GM19025 (cell line): Measurements from ENCODE around the gene BCL2L11.

ENCODE experiments used
- ATAC-seq: cut with Tn5 transposase; IDR thresholded peaks from one replicate; pipeline ENCODE4 v1.9.1; 2021; ENCODE audit warnings: mild to moderate bottlenecking, low read depth, moderate library complexity; ENCODE audit not compliant: unreplicated experiment

The BCL2L11 gene

DNA sequence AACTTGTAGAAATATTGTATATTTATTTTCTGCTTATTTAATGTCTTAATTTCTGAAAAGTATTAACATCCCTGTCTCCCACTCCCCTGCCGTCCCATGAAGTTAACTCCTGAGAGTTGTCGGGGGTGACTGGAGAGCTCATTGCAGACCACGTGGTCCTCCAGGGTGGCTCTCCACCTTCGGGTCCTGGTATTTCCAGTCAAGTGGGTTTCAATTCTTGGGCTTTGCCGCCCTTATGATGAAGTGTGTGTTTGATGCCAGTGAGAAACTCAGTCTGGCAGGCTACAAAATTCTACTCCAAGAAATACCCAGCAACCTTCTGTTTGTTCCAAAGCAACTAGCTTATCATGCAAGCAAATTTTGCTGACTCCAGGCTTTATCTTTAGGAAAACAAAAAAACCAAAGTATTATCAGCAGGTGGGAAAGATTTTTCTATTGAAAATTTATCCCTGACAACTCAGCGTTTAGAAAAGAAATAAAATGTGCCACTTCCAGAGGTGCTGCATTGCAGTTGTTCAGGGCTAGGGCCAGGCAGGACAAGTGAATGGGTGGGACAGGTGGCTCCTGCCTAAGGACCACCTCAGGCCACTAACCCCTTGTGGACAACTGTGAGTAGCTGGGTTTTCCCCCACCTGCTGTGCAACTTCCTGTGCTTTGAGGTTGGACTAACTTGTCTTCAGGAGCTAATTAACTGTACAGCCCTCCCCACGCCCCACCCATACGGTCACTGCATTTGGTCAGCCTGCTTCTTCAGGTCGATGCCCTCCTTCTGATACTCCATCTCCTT lies 46.6 kb downstream of the BCL2L11 start:
- ATAC-seq: no peak

DNA sequence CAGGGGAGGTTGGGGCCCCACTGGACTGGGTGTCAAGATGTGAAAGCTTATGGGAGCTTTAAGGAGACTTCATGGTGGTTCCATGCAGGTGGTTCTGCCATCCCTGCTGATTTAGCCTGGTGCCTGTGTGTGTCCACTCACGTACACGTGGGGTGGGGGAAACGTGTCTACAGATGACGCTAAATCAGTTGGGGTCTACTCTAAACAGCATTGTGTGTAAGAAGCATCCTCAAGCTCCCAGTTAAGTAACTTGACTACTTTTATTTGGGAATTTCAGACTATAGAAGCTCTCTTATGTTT lies 47.1 kb downstream of the BCL2L11 start:
- no peak for ATAC-seq

DNA sequence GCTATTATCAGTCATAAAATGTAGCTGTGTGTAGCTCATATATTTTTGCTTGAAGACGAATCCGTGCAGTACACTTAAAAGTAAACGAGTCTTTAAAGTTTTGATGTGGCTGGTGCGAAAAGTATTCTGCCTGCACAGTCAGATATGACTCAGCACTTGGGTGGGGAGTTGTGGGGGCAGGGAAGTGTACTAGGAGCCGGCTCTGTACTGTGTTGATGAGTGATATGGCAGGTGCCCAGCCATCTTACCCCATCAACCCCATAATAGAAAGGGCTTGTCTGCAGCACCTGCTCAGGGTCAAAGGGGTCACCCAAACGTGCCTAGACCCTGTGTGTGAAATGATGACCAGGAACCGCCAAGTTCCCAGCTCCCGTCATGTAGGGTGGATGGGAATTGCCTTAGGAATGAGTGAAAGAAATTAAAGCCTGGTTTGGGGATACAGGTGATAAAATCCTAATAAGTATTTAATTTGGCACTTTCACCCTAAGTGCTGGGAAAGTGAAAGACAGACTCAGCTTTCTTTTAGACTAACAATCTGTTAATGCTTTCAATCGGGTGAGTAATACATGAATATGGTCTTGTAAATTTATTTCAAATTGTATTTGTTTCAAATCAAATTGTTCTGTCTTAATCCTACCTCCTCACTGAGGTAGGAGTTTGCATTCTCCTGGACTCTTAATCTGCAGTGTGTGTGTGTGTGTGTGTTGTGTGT lies 48.0 kb downstream of the BCL2L11 start:
- no peak for ATAC-seq

DNA sequence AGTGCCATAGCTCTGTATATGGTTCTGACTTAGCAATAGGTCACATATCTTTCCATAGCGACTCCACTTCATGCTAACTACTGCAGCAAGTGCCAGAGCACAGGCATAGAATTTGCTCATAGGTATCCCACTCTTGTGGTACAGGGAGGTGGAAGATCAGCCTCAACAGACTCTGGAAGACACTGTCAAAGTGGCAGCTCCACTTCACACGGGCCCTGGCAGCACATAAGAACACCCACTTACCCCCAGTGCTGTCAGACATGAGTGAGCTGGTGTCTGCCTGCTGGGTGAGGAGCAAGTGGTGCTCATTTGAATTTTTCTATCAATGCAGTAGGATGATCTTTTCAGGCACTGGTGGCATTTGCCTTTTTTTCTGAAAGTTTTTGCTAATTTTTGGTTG lies 48.6 kb downstream of the BCL2L11 start:
- no peak for ATAC-seq

DNA sequence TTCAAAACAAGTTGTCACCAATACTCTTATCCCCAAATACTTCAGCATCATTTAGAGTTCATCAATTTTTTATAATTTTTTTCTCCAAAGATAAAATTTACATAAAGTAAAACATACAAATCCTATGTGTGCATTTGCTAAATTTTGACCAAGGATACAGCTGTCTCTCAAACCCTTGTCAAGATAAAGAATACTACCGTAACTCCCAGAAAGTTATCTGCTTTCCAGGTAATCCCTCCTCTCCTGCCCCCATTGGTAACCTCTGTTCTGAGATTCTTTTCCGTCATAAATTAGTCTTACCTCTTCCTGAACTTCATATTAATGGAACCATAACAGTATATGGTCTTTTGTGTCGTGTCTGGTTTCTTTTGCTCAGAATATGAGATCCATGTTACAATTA lies 49.2 kb downstream of the BCL2L11 start:
- no peak for ATAC-seq

DNA sequence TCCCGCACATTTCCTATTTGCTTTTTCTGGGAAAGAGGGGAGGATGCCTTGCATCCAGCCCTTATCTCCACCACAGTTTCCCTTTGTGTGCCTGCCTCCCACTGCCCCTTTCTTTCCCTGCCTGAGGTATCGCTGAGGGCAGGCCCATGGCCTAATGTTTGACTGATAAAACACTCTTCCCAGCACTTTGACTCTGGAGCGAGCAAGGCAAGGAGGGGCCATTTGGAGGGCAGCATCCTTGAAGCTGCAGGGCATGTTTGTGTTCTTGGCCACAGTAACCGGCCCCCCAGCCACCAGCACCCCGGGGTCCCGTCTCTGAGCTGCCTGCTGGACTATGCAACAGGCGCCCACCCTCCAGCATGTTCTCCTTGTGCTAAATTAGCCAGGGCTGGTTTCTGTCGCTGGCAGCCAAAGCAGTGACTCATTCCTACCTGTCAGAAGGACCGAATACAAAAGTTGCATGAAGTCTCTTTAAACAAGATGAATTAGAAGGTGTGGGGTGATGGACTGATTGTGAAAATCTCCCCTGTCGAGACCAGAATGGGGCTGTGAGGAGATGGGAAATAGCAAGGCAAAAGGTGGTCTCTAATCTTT lies 50.7 kb downstream of the BCL2L11 start:
- no peak for ATAC-seq

DNA sequence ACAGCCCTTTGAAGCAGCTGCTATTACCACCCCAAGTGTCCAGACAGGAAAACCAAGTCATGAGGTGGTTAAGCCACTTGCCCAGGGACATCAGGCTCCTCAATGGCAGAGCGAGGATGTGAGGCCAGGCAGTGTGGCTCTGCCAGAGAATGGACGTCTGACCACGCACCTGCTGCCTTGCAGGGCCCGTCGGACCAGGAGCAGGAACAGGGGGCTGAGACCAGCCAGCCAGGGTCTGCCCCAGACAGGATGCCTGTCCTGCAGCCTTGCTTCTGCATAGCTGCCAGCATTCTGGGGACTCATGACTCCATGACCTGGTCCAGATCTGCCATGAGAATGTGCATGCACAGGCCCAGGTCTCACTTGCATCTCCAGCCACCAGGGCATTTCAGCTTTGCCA lies 52.0 kb downstream of the BCL2L11 start:
- no peak for ATAC-seq

DNA sequence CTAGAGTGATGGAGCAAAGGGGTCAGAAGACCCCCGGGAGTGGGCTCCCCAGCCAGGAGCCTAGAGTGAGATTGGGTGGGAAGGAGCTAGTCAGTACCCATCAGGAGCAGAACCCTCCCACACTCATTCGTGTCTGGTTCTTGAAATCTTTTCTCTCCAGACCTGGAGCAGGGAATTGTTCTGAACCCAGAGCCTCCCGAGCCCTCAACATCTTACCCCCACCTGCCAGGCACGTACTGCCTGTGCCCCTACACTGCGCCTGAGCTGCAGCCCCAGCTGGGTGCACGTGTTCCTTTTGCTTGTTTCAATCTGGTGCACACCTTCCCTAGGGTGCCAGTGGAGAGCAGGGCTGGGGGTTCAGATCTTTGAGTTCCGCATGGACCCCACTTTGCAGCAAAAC lies 52.6 kb downstream of the BCL2L11 start:
- no peak for ATAC-seq

DNA sequence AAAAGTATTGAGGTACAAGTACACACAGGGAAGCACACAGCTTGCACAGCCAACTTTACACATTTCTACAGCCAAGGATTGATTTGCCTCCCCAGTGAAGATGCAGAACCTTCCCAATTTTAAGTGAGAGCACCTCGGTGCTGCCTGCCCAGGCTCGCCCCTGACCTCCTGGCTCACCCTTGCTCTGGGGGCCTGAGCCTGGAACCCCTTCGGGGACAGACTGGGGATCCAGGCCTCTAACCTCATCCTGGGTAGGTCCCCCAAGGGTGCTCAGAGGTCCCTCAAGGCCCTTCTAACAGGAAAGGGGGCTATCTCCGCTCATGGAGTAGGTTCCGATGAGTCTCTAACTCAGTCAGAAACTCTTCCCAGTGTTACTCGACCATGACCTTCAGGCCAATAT lies 53.1 kb downstream of the BCL2L11 start:
- ATAC-seq: no peak

DNA sequence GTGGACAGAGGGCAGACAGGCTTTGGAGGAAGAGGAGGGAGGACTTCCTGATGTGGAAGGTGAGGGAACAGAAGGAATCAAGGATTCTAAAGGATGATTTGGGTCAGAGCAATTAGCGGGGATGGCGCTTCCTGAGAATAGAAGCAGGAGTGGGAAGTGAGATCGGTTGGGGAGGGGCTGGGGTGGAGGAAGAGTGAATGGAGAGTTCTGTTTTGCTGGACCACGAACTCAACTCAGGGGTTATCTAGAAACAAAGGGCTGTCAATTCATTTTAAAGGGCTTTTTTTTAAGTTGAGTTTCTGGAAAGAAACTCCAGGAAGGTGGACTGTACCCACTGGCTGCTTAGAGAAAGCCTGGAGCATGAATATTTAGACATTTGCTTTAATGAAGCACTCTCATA lies 54.9 kb downstream of the BCL2L11 start:
- no peak for ATAC-seq

DNA sequence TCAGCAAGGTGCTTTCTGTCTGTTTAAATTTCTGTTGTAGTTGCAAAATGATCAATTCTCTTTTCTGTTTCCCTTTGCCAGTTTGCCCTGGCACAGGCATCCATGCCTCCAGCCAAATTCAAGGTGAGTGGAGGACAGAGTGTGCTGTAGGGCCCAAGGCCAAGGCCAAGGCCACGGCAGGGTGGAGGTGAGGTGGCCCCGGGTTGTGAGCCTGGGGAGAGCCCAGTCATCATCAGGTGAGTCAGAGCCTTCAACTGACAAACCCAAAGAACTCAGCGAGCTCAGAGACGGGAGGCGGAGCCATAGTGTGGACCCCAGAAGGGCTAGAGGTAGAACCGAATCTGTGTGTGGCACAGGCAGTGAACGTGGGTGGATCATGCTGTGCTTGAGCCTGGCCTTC lies 55.7 kb downstream of the BCL2L11 start:
- ATAC-seq: no peak

DNA sequence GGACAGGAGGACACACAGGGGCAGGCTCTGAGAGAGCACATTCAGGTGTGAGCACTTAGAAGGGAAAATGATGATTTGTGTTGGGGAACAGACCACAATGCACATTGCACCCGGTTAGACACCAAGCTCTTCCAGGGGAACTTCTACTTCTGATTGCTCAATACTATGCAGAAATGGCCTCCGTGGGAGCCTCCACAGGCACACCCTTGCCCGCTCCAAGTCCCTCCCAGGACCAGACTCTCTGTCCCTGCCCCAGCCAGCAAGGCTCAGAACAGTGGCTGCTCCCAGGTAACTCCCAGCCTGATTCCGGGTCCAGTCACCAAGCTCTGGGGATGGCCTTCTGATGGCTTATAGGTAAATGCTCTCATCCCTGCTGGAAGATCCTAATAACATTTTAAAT lies 56.2 kb downstream of the BCL2L11 start:
- ATAC-seq: no peak

DNA sequence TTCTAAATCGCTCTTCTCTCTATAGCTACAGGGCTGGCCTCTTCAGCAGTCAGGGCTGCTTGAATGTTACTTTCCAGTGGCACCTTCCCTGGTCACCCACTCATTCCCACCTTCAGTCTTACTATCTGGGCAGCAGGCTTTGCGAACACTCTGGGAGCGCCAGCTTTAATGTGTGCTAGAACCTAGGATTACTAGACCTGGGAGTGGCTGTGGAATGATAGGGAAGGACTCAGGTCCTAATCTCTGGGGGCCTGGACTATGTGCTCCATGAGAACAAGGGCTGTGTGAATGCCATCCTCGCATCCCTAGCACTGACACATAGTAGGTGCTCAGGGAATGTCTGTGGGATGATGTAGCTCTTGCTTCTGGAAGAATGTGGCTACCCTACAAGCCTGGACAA lies 57.6 kb downstream of the BCL2L11 start:
- no peak for ATAC-seq

DNA sequence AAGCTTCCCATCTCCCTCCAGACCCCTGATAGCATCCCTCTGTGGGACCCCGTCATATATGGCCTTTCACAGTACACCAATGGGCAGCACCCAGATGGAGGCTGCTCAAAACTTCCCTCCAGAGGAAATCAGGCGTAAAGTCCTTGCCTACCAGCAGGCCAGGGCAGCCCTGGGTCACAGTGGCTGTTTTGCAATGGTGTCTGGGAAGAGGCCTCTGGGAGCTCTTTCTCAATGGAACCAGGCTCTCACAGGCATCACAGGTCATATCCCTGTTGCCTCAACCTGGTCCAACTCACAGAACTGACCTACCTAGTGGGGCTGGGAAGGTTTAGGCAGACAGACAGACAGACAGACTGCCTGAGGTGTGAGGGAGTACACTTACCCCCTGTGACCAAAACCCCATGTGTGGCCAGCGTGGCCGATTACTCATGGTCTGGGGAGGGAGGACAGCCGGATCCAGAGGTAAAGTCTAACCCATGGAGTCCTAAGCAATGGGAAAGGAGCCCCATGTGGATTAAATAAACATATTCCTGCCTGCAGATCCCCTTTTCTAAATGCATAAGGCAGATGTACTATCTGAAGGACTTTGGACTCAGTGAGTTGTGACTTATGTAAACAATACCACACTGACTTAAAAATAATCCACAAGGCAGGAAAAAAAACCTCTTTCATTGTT lies 58.2 kb downstream of the BCL2L11 start:
- no peak for ATAC-seq

DNA sequence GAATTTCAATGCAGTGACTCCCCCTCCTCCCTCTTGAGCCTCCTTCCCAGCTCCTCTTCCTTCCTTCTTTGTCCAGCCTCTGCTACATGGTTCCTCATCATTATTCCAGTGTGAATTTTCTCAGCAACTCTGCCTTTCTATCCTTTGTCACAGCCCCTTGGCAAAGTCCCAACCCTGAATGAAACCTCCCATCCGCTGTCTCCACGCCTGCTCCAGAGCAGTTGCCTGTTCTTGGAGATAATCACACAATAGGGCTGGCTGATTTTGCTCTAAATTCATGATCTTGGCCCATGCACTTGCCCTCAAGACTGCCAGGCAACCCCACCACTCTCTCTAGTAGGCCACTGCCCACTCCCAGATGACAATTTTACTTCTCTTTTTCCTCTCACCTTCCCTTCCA lies 61.4 kb downstream of the BCL2L11 start:
- no peak for ATAC-seq

DNA sequence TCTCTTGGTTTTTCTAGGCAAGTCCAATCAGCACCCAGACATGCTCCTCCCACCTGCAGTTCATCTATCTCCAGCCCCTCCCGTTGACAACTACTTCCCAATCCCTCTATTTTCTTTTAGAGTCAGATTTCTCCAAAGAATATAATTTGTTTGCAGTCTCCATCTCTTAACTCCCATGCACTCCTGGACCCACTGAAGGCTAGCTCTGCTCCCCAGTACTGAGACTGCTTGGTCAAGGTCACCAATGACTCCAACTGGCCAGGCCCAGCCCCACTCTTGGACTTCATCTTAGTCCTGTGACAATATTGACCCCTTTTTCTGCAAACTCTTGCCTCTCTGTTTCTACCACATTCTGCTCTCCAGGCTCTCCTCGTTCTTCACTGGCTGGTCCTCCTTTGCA lies 62.0 kb downstream of the BCL2L11 start:
- no peak for ATAC-seq

DNA sequence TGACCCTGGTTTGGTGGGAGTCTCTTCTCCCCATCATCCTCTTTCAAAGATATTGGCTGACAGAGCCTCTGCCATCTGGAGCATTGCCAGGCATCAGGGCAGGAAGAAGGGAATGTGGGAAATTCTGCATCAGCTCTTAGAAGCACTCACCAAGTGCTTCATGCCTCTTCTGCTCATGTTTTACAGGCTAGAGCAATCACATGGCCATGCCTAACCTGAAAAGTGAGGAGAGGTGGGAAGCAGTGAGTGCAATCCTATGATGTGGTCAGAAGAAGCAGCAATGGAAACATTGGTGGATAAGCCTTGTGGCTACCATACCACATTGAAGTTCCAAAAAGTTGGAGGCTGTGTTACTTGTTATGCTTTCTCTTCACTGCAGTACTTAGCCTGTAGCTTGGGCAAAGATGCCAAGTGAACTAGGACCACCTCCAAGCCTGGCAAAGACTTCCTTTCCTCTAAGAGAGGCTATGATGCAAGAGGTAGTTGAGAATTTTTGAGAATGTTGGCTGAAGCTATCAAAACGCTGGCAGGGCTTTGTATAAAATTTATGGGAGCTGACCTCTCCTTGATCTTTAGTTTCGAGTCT lies 64.1 kb downstream of the BCL2L11 start:
- ATAC-seq: no peak

DNA sequence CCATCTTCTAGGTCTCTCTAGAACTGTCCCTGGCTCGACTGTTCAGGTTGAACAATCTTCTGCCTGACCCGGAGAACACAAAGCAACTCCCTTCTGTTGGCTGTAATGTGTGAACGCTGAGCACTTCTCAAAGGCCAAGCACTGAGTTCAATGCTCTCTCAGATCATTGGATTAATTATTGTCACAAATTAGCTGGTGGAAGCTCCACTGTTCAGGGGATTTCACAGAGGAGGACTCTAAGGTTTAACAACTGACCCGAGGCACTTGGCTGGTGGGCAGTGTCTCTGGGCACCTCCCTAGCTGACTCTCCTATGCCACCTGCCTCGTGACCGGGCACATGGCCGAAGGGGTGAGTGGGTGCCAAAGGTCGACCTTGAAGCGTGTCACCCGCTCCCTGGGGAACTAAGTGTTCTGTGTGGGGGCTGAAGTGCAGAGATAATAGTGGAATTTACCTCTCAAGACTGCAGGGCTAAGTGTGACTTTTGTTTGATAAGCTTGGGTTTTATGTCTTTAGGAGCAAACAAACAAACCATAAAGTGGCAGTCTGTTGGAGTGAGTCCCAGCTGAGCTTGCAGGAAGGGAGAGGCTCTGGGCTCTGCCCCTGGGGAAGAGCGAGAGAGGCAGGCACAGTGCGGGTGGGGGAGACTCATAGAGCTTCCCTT lies 64.8 kb downstream of the BCL2L11 start:
- no peak for ATAC-seq

DNA sequence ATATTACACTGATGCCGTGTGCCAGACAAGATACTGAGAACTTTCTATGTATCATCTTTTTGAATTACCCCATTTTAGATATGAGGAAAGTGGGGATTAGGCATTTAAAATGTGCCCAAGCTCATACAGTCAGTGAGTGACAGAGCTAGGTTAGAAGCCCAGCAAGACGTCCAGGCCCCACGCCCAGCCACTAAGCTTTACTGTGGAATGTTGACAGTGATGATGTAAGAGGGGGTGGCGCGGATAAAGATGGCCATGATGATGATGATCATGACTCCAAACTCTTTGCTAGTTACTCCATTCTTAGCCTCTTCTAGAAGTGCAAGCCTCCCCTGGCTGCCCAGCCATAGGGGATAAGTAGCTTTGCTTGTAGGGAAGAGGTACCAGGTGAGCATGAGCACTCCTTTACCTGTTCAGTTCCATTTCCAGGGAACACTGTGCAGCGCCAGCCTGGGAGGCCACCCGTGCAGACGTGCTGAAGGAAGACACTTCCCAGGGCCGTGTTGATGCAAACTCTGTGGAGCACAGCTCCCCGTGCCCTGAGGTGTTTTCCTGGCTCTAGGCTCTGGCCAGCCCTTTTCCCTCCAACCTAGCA lies 65.5 kb downstream of the BCL2L11 start:
- no peak for ATAC-seq

DNA sequence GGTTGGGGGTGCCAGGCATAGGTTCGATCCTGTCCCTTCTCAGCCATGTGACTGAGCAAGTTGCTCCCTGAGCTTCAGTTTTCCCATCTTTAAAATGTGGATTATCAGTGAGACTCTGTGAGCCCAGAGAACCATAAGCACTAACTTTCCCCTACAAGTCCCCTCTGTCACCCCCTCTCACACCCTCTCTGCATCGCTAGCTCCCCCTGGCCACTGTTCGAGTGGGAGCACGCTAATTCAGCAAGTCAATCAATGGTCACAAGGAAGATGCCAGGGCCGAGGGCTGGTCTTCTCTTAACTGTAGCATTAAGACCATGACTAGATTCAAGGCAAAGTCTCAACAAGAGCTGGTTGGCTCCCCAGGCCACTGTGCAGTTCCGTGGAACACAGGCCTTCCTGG lies 66.2 kb downstream of the BCL2L11 start:
- no peak for ATAC-seq
